HG03575 (cell line): ENCODE measurements around the gene BTRC.
"Not testable (repeated sequence)": the region's sequence is repeated elsewhere in the genome, so short reads cannot be mapped to it uniquely, and the experiment has no call there.

Experiments used
- ATAC-seq: cut with Tn5 transposase; IDR thresholded peaks from one replicate; pipeline ENCODE4 v1.9.1; 2021; ENCODE audit not compliant: unreplicated experiment, insufficient number of reproducible peaks, low FRiP score; ENCODE audit errors: extremely low read depth

Gene BTRC

GRCh38 chr10:101337836-101338235 lies 16.1 kb upstream of the BTRC start:
- ATAC-seq = no peak

DNA sequence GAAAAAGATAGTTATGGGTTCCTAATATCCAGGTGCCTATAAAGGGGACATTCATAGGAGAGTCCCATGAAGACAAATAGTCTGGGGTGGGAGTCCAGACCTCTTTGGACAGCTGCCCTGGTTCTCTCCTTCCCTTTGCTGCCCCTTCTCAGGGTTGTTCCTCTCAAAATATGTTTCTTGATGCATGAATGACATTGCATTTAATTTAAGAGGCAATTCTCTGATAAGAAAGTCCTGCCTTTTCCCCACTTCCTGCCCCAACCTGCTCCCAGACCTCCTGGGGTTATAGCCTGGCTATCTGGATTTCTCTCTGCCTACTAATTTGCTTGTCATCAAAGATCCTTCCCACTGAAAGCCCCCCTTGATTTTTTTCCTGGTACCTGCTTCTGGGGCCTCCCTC lies 12.5 kb upstream of the BTRC start:
- ATAC-seq = no peak

DNA sequence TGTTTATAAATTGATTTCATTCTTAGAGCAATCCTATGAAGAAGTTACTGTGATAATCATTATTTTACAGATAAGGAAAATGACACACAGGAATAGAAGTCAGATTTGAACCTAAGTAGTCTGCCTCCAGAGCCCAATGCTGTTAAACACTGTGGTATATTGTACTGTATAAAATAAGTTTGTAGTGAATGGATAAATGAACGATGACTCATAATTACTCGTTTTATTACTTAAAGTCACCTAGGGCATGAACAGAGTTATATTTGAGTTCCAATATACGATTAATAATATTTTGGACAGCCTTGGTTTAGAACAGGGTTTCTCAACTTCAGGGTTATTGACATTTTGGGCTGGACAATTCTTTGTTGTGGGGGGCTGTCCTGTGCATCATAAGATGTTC lies 7.8 kb upstream of the BTRC start:
- ATAC-seq = no peak

GRCh38 chr10:101351017-101351416 lies 2.9 kb upstream of the BTRC start:
- ATAC-seq = no peak

DNA sequence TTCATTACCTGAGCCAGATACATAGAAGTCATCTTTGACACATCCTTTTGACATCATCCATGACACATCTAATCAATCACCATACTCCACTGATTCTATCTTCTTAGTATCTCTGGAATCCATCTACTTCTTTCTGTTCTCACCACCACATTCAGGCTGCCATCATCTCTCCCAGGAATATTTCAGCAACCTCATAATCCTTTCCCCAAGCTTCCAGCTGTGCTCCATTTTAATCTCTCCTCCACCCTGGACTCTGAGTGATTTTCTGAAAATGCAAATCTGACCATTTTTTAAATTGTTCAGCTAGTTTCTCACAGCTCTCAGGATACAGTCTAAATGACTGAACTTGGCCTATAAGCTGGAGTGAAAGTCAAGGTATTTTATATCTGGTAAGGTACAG lies 2.5 kb upstream of the BTRC start:
- no peak for ATAC-seq

GRCh38 chr10:101352857-101353256 lies 1.1 kb upstream of the BTRC start:
- not testable (repeated sequence) for ATAC-seq

DNA sequence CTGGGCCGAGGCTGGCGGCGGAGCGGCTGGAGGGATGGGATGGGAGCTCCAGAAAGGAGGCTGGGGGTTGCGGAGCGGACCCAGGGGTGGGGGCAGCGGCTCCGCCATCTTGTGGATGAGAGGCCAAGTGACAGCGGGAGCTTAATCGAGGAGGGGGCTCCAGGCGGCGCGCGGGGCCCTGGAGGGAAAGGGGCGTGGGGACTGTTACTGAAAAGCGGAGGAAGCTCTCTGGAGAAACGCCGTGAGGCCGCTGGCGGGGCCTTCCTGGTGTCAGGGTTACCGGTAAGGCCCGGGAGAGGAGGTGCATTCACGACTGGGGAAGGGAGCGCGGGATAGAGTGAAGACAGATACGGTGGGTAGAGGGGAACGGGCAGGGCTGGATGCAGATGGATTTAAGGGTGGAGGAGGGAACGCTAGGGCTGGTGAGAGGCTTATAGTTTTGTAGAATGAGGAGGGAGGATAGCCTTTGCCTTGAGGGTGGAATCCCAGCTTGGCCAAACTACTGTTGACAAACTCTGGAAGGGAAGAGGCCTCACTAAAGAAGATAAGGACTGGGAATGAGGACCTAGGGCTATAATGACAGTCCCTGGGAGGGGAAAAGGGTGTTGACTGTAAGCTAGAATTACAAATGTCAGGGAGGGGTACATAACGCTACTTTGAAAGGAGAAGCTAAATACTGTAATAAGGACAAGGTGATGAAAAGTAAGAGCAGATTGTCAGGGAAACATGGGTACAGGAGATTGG lies 535 bp downstream of the BTRC start:
- no peak for ATAC-seq

DNA sequence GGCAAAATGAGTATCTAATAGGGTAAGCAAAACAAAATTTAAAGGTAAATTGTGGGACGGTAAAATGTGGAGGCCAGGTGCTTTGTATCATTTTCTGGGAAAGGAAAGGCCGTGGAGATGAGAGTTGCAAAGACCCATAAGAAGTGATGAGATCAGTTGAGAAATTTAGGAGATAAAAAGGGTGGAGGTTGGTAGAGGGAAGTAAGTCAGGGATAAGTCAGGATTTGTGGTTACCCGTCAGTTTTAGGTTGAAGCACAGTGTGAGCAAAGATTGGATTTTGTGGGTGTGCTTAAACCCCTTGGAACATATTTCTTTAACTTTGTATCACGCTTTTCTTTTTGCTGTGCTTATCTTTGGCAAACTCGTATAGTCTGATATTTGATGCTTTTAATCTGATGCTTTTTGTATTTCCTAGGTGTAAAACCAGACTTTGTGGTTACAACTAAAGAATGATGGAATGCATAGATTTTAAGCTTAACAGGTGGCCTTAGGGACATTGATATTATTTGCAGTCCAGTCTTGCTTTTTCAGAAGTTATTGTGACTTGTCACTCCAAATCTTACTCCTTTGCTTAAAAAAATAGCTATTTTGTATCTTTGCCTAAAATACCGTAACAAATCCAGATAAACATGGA lies 1.2 kb downstream of the BTRC start:
- ATAC-seq = no peak

DNA sequence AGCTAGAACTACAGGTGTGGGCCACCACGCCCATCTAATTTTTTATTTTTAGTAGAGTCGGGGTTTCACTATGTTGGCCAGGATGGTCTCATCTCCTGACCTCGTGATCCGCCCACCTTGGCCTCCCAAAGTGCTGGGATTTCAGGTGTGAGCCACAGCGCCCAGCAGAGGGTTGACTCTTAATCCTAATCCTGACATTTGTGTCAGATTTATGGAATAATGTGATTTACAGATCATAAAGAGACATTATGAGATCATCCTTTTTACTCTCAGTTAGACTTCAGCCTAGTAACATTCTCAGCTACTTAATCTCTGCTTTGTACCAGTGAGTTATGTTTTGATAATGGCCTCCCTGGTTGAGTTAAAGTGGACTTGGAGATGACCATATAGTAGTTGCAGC lies 2.2 kb downstream of the BTRC start:
- no peak for ATAC-seq

- ATAC-seq = no peak
Observed at GRCh38 chr10:101357958-101358357, 4.0 kb downstream of the BTRC start.

- no peak for ATAC-seq
Observed at GRCh38 chr10:101358706-101359300, 4.8 kb downstream of the BTRC start.

DNA sequence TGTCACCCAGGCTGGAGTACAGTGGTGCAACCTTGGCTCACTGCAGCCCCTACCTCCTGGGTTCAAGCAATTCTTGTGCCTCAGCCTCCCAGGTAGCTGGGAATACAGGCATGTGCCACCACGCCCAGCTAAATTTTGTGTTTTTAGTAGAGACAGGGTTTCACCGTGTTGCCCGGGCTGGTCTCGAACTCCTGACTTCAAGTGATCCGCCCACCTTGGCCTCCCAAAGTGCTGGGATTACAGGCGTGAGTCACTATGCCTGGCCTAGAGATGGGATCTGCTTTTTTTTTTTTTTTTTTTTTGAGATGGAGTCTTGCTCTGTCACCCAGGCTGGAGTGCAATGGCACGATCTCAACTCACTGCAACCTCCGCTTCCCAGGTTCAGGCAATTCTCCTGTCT lies 6.1 kb downstream of the BTRC start:
- not testable (repeated sequence) for ATAC-seq

- not testable (repeated sequence) for ATAC-seq
Observed at GRCh38 chr10:101360841-101361240, 6.9 kb downstream of the BTRC start.

DNA sequence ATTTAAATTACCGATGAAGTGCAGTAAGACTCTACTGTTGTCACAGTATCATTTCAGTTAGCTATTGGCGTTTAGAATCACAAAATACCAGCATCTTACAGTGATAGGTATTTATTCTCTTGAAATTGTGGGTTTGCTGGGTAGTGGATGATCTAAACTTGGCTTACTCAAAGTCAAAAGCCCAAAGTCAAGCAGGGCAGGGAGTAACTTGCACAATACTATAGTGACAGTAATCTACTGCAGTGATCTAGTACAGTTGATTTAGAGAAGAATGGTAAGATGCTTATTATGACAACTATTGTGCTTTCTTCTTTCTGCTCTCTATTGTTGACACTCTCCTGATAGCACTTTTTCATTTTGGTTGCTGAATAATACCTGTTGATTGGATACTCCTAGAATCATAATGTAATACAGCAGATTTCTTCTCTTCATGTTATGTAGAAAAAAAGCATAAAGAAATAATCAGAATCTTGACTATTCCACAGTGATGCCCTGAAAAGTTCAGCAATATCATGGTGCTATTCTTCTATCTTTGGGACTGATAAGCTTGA lies 10.0 kb downstream of the BTRC start:
- no peak for ATAC-seq

DNA sequence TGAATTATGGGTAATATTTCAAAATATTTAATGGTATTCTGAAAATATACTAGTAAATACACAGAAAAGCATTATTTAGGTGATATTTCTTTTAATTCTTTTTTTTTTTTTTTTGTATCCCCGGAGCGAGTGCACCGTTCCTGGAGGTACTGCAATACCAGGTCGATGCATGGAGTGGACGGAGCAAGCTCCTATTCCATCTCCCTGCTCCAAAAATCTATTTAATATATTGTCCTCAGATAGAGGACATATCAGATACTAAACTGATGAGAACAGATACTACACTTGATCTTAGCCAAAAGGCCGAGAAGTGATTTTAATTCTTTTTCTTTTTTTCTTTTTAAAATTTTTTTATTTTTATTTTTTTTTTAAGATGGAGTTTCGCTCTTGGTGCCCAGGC lies 10.8 kb downstream of the BTRC start:
- ATAC-seq = no peak

GRCh38 chr10:101367569-101368453 lies 13.8 kb downstream of the BTRC start:
- ATAC-seq = no peak

GRCh38 chr10:101373063-101373462 lies 19.1 kb downstream of the BTRC start:
- no peak for ATAC-seq

DNA sequence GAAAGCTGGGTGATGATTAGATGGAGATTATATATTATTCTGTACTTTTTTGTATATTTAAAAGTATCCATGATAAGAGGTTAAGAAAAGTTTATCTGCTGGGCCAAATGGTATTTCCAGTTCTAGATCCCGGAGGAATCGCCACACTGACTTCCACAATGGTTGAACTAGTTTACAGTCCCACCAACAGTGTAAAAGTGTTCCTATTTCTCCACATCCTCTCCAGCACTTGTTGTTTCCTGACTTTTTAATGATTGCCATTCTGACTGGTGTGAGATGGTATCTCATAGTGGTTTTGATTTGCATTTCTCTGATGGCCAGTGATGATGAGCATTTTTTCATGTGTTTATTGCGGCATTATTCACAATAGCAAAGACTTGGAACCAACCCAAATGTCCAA lies 20.0 kb downstream of the BTRC start:
- ATAC-seq = not testable (repeated sequence)

DNA sequence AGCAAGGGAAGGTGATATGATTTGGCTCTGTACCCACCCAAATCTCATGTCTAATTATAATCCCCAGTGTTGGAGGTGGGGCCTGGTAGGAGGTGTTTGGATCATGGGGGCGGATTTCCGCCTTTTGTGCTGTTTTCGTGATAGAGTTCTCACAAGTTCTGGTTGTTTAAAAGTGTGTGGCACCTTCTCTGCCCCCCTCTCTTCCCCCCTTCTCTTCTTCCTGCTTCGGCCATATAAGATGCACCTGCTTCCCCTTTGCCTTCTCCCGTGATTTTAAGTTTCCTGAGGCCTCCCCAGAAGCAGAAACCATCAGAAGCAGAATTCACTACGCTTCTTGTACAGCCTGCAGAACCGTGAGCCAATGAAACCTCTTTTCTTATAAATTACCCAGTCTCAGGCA lies 21.1 kb downstream of the BTRC start:
- ATAC-seq = no peak
